OCI-LY1 (cell line): Measurements from ENCODE around the gene UCP2.

ENCODE experiments used
- H2AFZ ChIP-seq: fragments of 200-600 bp; sonication (generic), shearing (Covaris generic); 2 replicates; pipeline ENCODE4 v1.6.0; 2014; ENCODE audit warnings: antibody characterized with exemption, mild to moderate bottlenecking, low read length
- H3F3A ChIP-seq: fragments of 200-600 bp; sonication (generic), shearing (Covaris generic); 2 replicates; pipeline ENCODE4 v1.6.0; 2014; ENCODE audit warnings: mild to moderate bottlenecking, antibody characterized with exemption, low read length, moderate library complexity; ENCODE audit not compliant: insufficient read depth
- H3K27ac ChIP-seq: fragments of 200-600 bp; sonication (generic); 2 replicates; pipeline ENCODE4 v1.5.1; 2014; ENCODE audit warnings: low read length, mixed run types, mild to moderate bottlenecking, low read depth; ENCODE audit not compliant: poor library complexity, severe bottlenecking
- H3K27me3 ChIP-seq: fragments of 200-600 bp; sonication (generic); 2 replicates; pipeline ENCODE4 v1.6.0; 2014; ENCODE audit warnings: antibody characterized with exemption, mild to moderate bottlenecking, low read length, moderate library complexity; ENCODE audit not compliant: insufficient read depth
- H3K36me3 ChIP-seq: fragments of 200-600 bp; sonication (generic); 2 replicates; pipeline ENCODE4 v1.6.1; 2014; ENCODE audit warnings: mild to moderate bottlenecking, antibody characterized with exemption, low read length, moderate library complexity, mixed read lengths; ENCODE audit not compliant: insufficient read depth
- H3K4me1 ChIP-seq: fragments of 200-600 bp; sonication (generic); 2 replicates; pipeline ENCODE4 v1.5.1; 2014; ENCODE audit warnings: mild to moderate bottlenecking, low read length, moderate library complexity; ENCODE audit not compliant: insufficient read depth, severe bottlenecking
- H3K4me2 ChIP-seq: fragments of 200-600 bp; sonication (generic), shearing (Covaris generic); 2 replicates; pipeline ENCODE4 v1.6.1; 2014; ENCODE audit warnings: low read length
- H3K4me3 ChIP-seq: fragments of 200-600 bp; sonication (generic); 2 replicates; pipeline ENCODE4 v1.5.1; 2014; ENCODE audit warnings: low read length, low read depth, mild to moderate bottlenecking, mixed read lengths; ENCODE audit not compliant: poor library complexity, severe bottlenecking
- H3K79me2 ChIP-seq: fragments of 200-600 bp; shearing (Covaris generic); 2 replicates; pipeline ENCODE4 v1.6.1; 2016; ENCODE audit warnings: mixed run types, low read length, mixed read lengths; ENCODE audit not compliant: insufficient read depth
- H3K9ac ChIP-seq: fragments of 200-600 bp; sonication (generic), shearing (Covaris generic); 2 replicates; pipeline ENCODE4 v1.6.1; 2014; ENCODE audit warnings: mild to moderate bottlenecking, low read length, mixed read lengths
- H3K9me2 ChIP-seq: fragments of 200-600 bp; sonication (generic), shearing (Covaris generic); 2 replicates; pipeline ENCODE4 v1.6.1; 2014; ENCODE audit warnings: low read depth, mild to moderate bottlenecking, low read length, mixed read lengths
- H3K9me3 ChIP-seq: fragments of 200-600 bp; shearing (Covaris generic); 2 replicates; pipeline ENCODE4 v1.6.1; 2014; ENCODE audit warnings: low read length, mixed read lengths
- H4K20me1 ChIP-seq: fragments of 200-600 bp; sonication (generic), shearing (Covaris generic); 2 replicates; pipeline ENCODE4 v1.6.0; 2016; ENCODE audit warnings: mild to moderate bottlenecking, low read length; ENCODE audit not compliant: insufficient read depth
- CTCF ChIP-seq: fragments of 200-600 bp; sonication (generic), shearing (Covaris generic); IDR thresholded peaks from 2 replicates; pipeline ENCODE4 v1.5.1; 2017; ENCODE audit warnings: mild to moderate bottlenecking, antibody characterized with exemption, low read length, moderate library complexity, mixed read lengths
- EZH2 ChIP-seq: fragments of 200-600 bp; sonication (generic), shearing (Covaris generic); IDR thresholded peaks from 2 replicates; pipeline ENCODE4 v1.8.0; 2017; ENCODE audit warnings: borderline replicate concordance, mixed run types, mild to moderate bottlenecking, antibody characterized with exemption, low read length, moderate library complexity, mixed read lengths

The UCP2 gene

GRCh38 chr11:73980001-73980961 lies 2.4 kb downstream of the UCP2 start:
- Histone ChIP-seq H3K4me1 (peaks cover 74% of the 10 kb centered on the region), H3K9me3 (no peaks in the 10 kb centered on the region), H3K4me3 (peak overlapping the region; percentile 90), H3K27ac (peak overlapping the region; percentile 98), H2AFZ (no peak overlapping the region), H3F3A (peaks cover 20% of the 10 kb centered on the region), H3K36me3 (peaks cover 71% of the 10 kb centered on the region), H4K20me1 (no peaks in the 10 kb centered on the region), H3K9me2 (no peaks in the 10 kb centered on the region), H3K9ac (peak overlapping the region; percentile 92), H3K27me3 (no peaks in the 10 kb centered on the region), H3K4me2 (peak overlapping the region; percentile 99), H3K79me2 (peaks cover 13% of the 10 kb centered on the region)
- TF ChIP-seq EZH2 = no peak
- no peak for TF ChIP-seq CTCF

- TF ChIP-seq CTCF (no peak), EZH2 (no peak)
- Histone ChIP-seq H3K27me3 (no peaks in the 10 kb centered on the region), H2AFZ (no peak overlapping the region), H3K9me2 (no peaks in the 10 kb centered on the region), H3F3A (peaks cover 20% of the 10 kb centered on the region), H4K20me1 (no peaks in the 10 kb centered on the region), H3K4me1 (peaks cover 72% of the 10 kb centered on the region), H3K4me3 (peak overlapping the region; percentile 3), H3K27ac (peak overlapping the region; percentile 98), H3K79me2 (peaks cover 13% of the 10 kb centered on the region), H3K4me2 (peak overlapping the region; percentile 99; the same call in 1 of the 2 replicates), H3K9ac (no peak overlapping the region; the same call in 1 of the 2 replicates), H3K36me3 (peaks cover 87% of the 10 kb centered on the region), H3K9me3 (no peaks in the 10 kb centered on the region)
These were observed 4.0 kb downstream of the UCP2 start for GRCh38 chr11:73978576-73979086.

GRCh38 chr11:73977856-73978519 lies 4.7 kb downstream of the UCP2 start:
- H3K27me3 ChIP-seq = no peaks in the 10 kb centered on the region
- peaks cover 13% of the 10 kb centered on the region for H3K79me2 ChIP-seq
- H3K9me2 ChIP-seq = no peaks in the 10 kb centered on the region
- peak overlapping the region; percentile 16; the same call in 1 of the 2 replicates for H3K4me2 ChIP-seq
- peaks cover 94% of the 10 kb centered on the region for H3K36me3 ChIP-seq
- peak overlapping the region; percentile 98 for H3K27ac ChIP-seq
- H2AFZ ChIP-seq = no peak overlapping the region
- peak overlapping the region; percentile 3 for H3K4me3 ChIP-seq
- peaks cover 20% of the 10 kb centered on the region for H3F3A ChIP-seq
- no peak for TF ChIP-seq EZH2
- TF ChIP-seq CTCF = no peak
- H4K20me1 ChIP-seq = no peaks in the 10 kb centered on the region
- H3K4me1 ChIP-seq = peaks cover 75% of the 10 kb centered on the region
- H3K9me3 ChIP-seq = no peaks in the 10 kb centered on the region
- no peak overlapping the region; the same call in 1 of the 2 replicates for H3K9ac ChIP-seq
